AG10803 (cell line): ENCODE measurements around the gene CABP4.

Source experiments
- DNase-seq: peaks from one replicate; pipeline ENCODE4 v3.0.0; 2010; ENCODE audit warnings: low read depth
- H3K4me3 ChIP-seq: 2 replicates; pipeline ENCODE4 v1.5.1; 2011; ENCODE audit warnings: mild to moderate bottlenecking, low read length, control low read depth
- CTCF ChIP-seq: conservative IDR thresholded peaks from 2 replicates; pipeline ENCODE4 v1.5.1; 2011; ENCODE audit warnings: mild to moderate bottlenecking, low read length, control low read depth, inconsistent platforms

Gene CABP4

GRCh38 chr11:67463680-67464410, 8.7 kb downstream of the CABP4 start:
- peak overlapping the region; percentile 52 for H3K4me3 ChIP-seq
- DNase-seq = peak; percentile 41
- TF ChIP-seq CTCF = no peak

- DNase-seq = peak; percentile 57
- TF ChIP-seq CTCF = no peak
- peak overlapping the region; percentile 70 for H3K4me3 ChIP-seq
Observed at GRCh38 chr11:67464411-67465188, 9.4 kb downstream of the CABP4 start.

GRCh38 chr11:67465189-67465510, 10.0 kb downstream of the CABP4 start:
- no peak for DNase-seq
- no peak for TF ChIP-seq CTCF
- H3K4me3 ChIP-seq = peak overlapping the region; percentile 70

- peak overlapping the region; percentile 70; the same call in 1 of the 2 replicates for H3K4me3 ChIP-seq
Observed at GRCh38 chr11:67465530-67465929, 10.4 kb downstream of the CABP4 start.

GRCh38 chr11:67466367-67466766, 11.2 kb downstream of the CABP4 start:
- H3K4me3 ChIP-seq = no peak overlapping the region
- no peak for DNase-seq
- TF ChIP-seq CTCF = no peak

More at GRCh38 chr11:67465530-67465929, 10.4 kb downstream of the CABP4 start:
- peak; percentile 11 for DNase-seq

- no peak for TF ChIP-seq CTCF
- no peak for DNase-seq
- no peak overlapping the region for H3K4me3 ChIP-seq
Observed at GRCh38 chr11:67466962-67467771, 12.0 kb downstream of the CABP4 start.

- H3K4me3 ChIP-seq = peak overlapping the region; percentile 72
- peak; percentile 3 for DNase-seq
- no peak for TF ChIP-seq CTCF
Observed at GRCh38 chr11:67468056-67468455, 12.9 kb downstream of the CABP4 start.
